OCI-LY7 (cell line): ENCODE data around the gene CENPC. TPM values are rescaled to one million over a fixed set of nuclear protein-coding genes. Genes with fewer than 3 reads are reported as not detected.
A peak's percentile ranks its signal among the peaks of the same experiment; 100 is the strongest.

Experiments used
- Bru-seq: library from RNA; stranded (reverse); fragments of 400-500 nt; gene quantifications from one replicate; lab custom pipeline; 2021; lab: Mats Ljungman, UMichigan
- BruChase-seq, 2 experiments: library from RNA; stranded (reverse); fragments of 400-500 nt; gene quantifications; one replicate each; lab custom pipeline; 2021; lab: Mats Ljungman, UMichigan
- BruUV-seq: library from RNA; stranded (reverse); fragments of 400-500 nt; replicated peaks from 2 replicates; lab custom pipeline; 2021; lab: Mats Ljungman, UMichigan
- CTCF ChIA-PET: fragments of 300-600 bp; sonication (Branson Sonifier 250); formaldehyde crosslinking; loops from one replicate; lab custom pipeline; 2022; ENCODE audit warnings: antibody characterized with exemption; ENCODE audit not compliant: unreplicated experiment; lab: Charles Lee
- POLR2A ChIA-PET: fragments of 300-600 bp; sonication (Branson Sonifier 250); formaldehyde crosslinking; loops from one replicate; lab custom pipeline; 2022; ENCODE audit warnings: antibody characterized with exemption; lab: Charles Lee
- DNase-seq: peaks from one replicate; pipeline ENCODE4 v3.0.0-alpha.2; 2015; ENCODE audit warnings: low spot score
- H2AFZ ChIP-seq: fragments of 200-600 bp; sonication (generic), shearing (Covaris generic); 2 replicates; pipeline ENCODE4 v1.6.1; 2014; ENCODE audit warnings: mild to moderate bottlenecking, antibody characterized with exemption, low read length, moderate library complexity
- H3K27ac ChIP-seq: fragments of 200-600 bp; sonication (generic); 2 replicates; pipeline ENCODE4 v1.5.1; 2014; ENCODE audit warnings: mixed run types, low read depth, mild to moderate bottlenecking, moderate library complexity, low read length, inconsistent platforms; ENCODE audit not compliant: poor library complexity, severe bottlenecking
- H3K36me3 ChIP-seq: fragments of 200-600 bp; sonication (generic); 2 replicates; pipeline ENCODE4 v1.6.1; 2014; ENCODE audit warnings: mild to moderate bottlenecking, antibody characterized with exemption, low read length, moderate library complexity, mixed read lengths; ENCODE audit not compliant: insufficient read depth
- H3K4me1 ChIP-seq: fragments of 200-600 bp; sonication (generic); 2 replicates; pipeline ENCODE4 v1.5.1; 2014; ENCODE audit warnings: mild to moderate bottlenecking, low read length; ENCODE audit not compliant: insufficient read depth, poor library complexity, severe bottlenecking
- H3K4me2 ChIP-seq: fragments of 200-600 bp; sonication (generic); 2 replicates; pipeline ENCODE4 v1.6.1; 2014; ENCODE audit warnings: mild to moderate bottlenecking, low read length
- H3K4me3 ChIP-seq: fragments of 200-600 bp; sonication (generic); 2 replicates; pipeline ENCODE4 v1.5.1; 2014; ENCODE audit warnings: mild to moderate bottlenecking, low read depth, low read length; ENCODE audit not compliant: poor library complexity, severe bottlenecking
- H3K79me2 ChIP-seq: fragments of 200-600 bp; sonication (generic); 2 replicates; pipeline ENCODE4 v1.6.1; 2016; ENCODE audit warnings: low read depth, mild to moderate bottlenecking, low read length, moderate library complexity, mixed read lengths; ENCODE audit not compliant: insufficient read depth
- H3K9me2 ChIP-seq: fragments of 200-600 bp; sonication (generic); 2 replicates; pipeline ENCODE4 v1.6.1; 2016; ENCODE audit warnings: mild to moderate bottlenecking, low read length, mixed read lengths; ENCODE audit not compliant: insufficient read depth
- H3K9me3 ChIP-seq: fragments of 200-600 bp; sonication (generic); 2 replicates; pipeline ENCODE4 v1.6.1; 2014; ENCODE audit warnings: mild to moderate bottlenecking, mixed run types, low read length, mixed read lengths
- H4K20me1 ChIP-seq: fragments of 200-600 bp; sonication (generic); 2 replicates; pipeline ENCODE4 v1.6.1; 2014; ENCODE audit warnings: mild to moderate bottlenecking, antibody characterized with exemption, low read length, moderate library complexity, mixed read lengths; ENCODE audit not compliant: insufficient read depth
- CTCF ChIP-seq: fragments of 200-600 bp; sonication (generic); conservative IDR thresholded peaks from 2 replicates; pipeline ENCODE4 v1.5.1; 2014; ENCODE audit warnings: mild to moderate bottlenecking, antibody characterized with exemption, low read length, moderate library complexity, mixed read lengths
- EZH2phosphoT487 ChIP-seq: fragments of 200-600 bp; sonication (generic); IDR thresholded peaks from 2 replicates; pipeline ENCODE4 v1.6.1; 2018; ENCODE audit warnings: low read depth, borderline replicate concordance, mild to moderate bottlenecking, mixed run types, antibody characterized with exemption, low read length, moderate library complexity, mixed read lengths
- intact Hi-C: fragments of 100-400 bp; cut with micrococcal nuclease; formaldehyde crosslinking; loops from one replicate; pipeline ENCODE4 v1.10.0; 2022; ENCODE audit not compliant: unreplicated experiment
- long read RNA-seq: library from polyadenylated mRNA; stranded (forward); transcript quantifications from one replicate; pipeline ENCODE4 v2.0.0, GENCODE V29; 2022
- total RNA-seq, 2 experiments: library from RNA; depleted of rRNA in 1 of 2; stranded (reverse); fragments of >200 nt in 1 of 2; shearing (Covaris generic) in 1 of 2; gene quantifications; 2 replicates each; pipeline ENCODE4 v1.2.3, GENCODE V29; 2014 to 2022

Gene CENPC
- total RNA-seq (2014; rRNA removed; shearing (Covaris generic)) (46.2 and 47.4 TPM in 2 replicates), total RNA-seq (2022) (55.4 and 64.0 TPM in 2 replicates), Bru-seq, nascent RNA (percentile 95 among the genes with signal in this experiment), BruChase-seq, experiment 1, labeled RNA remaining after a 6-hour chase (percentile 81 among the genes with signal in this experiment), BruChase-seq, experiment 2, labeled RNA remaining after a 2-hour chase (percentile 87 among the genes with signal in this experiment)
- long read RNA-seq, full-length matches to known transcripts, result 53 of 83 reads
- long read RNA-seq, partial matches to known transcripts, result 10 of 83 reads
- long read RNA-seq, other reads (novel, unspliced or antisense), result 20 of 83 reads

- POLR2A ChIA-PET, result interaction anchor here (0.8 to 5.8 kb wide), 13 partner anchors 10 to 366 kb away, joined by 3 to 94 read pairs (median 7); partner anchors contain the start of gene STAP1
- intact Hi-C loops, result loop anchor here (10.0 kb wide), 1 partner anchor 799 kb away; no protein-coding TSS in a partner anchor
Observed at GRCh38 chr4:67545199-67546003, at the start of gene CENPC. TSS of gene CENPC (minus strand) at chr4:67545503. CDS start at chr4:67545355, 148 bp downstream.

GRCh38 chr4:67593741-67594175, 48.5 kb upstream of the CENPC start:
- Histone ChIP-seq H3K27ac (no peak overlapping the region), H4K20me1 (no peaks in the 10 kb centered on the region), H3K9me2 (no peaks in the 10 kb centered on the region), H3K4me1 (no peaks in the 10 kb centered on the region), H3K36me3 (peaks cover 98% of the 10 kb centered on the region), H2AFZ (no peak overlapping the region), H3K4me2 (no peak overlapping the region), H3K9me3 (peaks cover 4% of the 10 kb centered on the region; the same call in 1 of the 2 replicates), H3K4me3 (no peak overlapping the region), H3K79me2 (no peaks in the 10 kb centered on the region)
- TF ChIP-seq EZH2phosphoT487 (no peak), CTCF (no peak)
- intact Hi-C loops, result no loop called here
- DNase-seq, result no peak
- ChIA-PET POLR2A (no interaction called here), CTCF (no interaction called here)
- BruUV-seq, result no TSS peak

More at GRCh38 chr4:67545199-67546003, at the start of gene CENPC:
- H3K9me2 ChIP-seq, result no peaks in the 10 kb centered on the region
- peak within 1 kb of the TSS; percentile 78 for H3K4me2 ChIP-seq
- peaks cover 48% of the 10 kb centered on the region for H3K79me2 ChIP-seq
- peak; percentile 98 for DNase-seq
- peak within 1 kb of the TSS; percentile 91 for H3K4me3 ChIP-seq
- CTCF ChIA-PET, result interaction anchor here (0.5 to 1.1 kb wide), 2 partner anchors 51 to 366 kb away, joined by 3 to 4 read pairs; no protein-coding TSS in a partner anchor
- no TSS peak for BruUV-seq
- TF ChIP-seq EZH2phosphoT487, result no peak
- TF ChIP-seq CTCF, result no peak
- peaks cover 37% of the 10 kb centered on the region for H3K36me3 ChIP-seq
- no peaks in the 10 kb centered on the region for H3K9me3 ChIP-seq
- peaks cover 7% of the 10 kb centered on the region; the same call in 1 of the 2 replicates for H4K20me1 ChIP-seq
- peak within 1 kb of the TSS; percentile 87 for H3K27ac ChIP-seq
- peaks cover 58% of the 10 kb centered on the region for H3K4me1 ChIP-seq
- H2AFZ ChIP-seq, result peak within 1 kb of the TSS; percentile 90
